DMS 273 (cell line): Measurements from ENCODE around the gene SUGP2.
A peak's percentile ranks its signal among the peaks of the same experiment; 100 is the strongest.
"Not testable (repeated sequence)": the region's sequence is repeated elsewhere in the genome, so short reads cannot be mapped to it uniquely, and the experiment has no call there.

Source experiments
- DNase-seq: peaks from one replicate; lab custom pipeline; 2025; ENCODE audit not compliant: unreplicated experiment; lab: John Stamatoyannopoulos, UW

Gene SUGP2

GRCh38 chr19:18955042-18955441 lies 78.3 kb downstream of the SUGP2 start:
- no peak for DNase-seq

GRCh38 chr19:18954094-18954493 lies 79.2 kb downstream of the SUGP2 start:
- no peak for DNase-seq

GRCh38 chr19:18952364-18953003 lies 80.8 kb downstream of the SUGP2 start:
- DNase-seq: not testable (repeated sequence)

- DNase-seq: no peak
These were observed 81.5 kb downstream of the SUGP2 start for GRCh38 chr19:18951721-18952281.

GRCh38 chr19:18949858-18950257 lies 83.5 kb downstream of the SUGP2 start:
- DNase-seq: no peak

GRCh38 chr19:18948976-18949356 lies 84.4 kb downstream of the SUGP2 start:
- DNase-seq: no peak

GRCh38 chr19:18948075-18948975 lies 85.0 kb downstream of the SUGP2 start:
- no peak for DNase-seq

- DNase-seq: peak; percentile 55
These were observed 86.4 kb downstream of the SUGP2 start for GRCh38 chr19:18946918-18947317.

GRCh38 chr19:18946335-18946734 lies 87.0 kb downstream of the SUGP2 start:
- DNase-seq: no peak

GRCh38 chr19:18945297-18945696 lies 88.0 kb downstream of the SUGP2 start:
- DNase-seq: no peak

- no peak for DNase-seq
These were observed 89.9 kb downstream of the SUGP2 start for GRCh38 chr19:18943465-18943864.

GRCh38 chr19:18942692-18943091 lies 90.6 kb downstream of the SUGP2 start:
- no peak for DNase-seq

GRCh38 chr19:18941628-18942354 lies 91.5 kb downstream of the SUGP2 start:
- no peak for DNase-seq
